SKM-1 treated with dmso at 0.1 percent for 144 hours (cell line): ENCODE data around the gene CNTD1.
"Not testable (repeated sequence)": the region's sequence is repeated elsewhere in the genome, so short reads cannot be mapped to it uniquely, and the experiment has no call there.

Experiments used
- DNase-seq: peaks from one replicate; lab custom pipeline; 2025; ENCODE audit not compliant: unreplicated experiment; lab: John Stamatoyannopoulos, UW

The CNTD1 gene

GRCh38 chr17:42798383-42799380 is at the start of gene CNTD1, which contains the start of gene COA3:
CNTD1 (plus strand) TSS chr17:42798861; CDS start chr17:42799068, 207 bp downstream.
COA3 (minus strand) TSS chr17:42798704; CDS start chr17:42798681, 23 bp downstream.
- peak; percentile 87 for DNase-seq

GRCh38 chr17:42748908-42749798 is 49.5 kb upstream of the CNTD1 start:
- no peak for DNase-seq

- DNase-seq = peak; percentile 28
These were observed 47.8 kb upstream of the CNTD1 start for GRCh38 chr17:42750739-42751344.

- DNase-seq = no peak
These were observed 47.0 kb upstream of the CNTD1 start for GRCh38 chr17:42751628-42752027.

- no peak for DNase-seq
These were observed 43.9 kb upstream of the CNTD1 start for GRCh38 chr17:42754782-42755181.

- no peak for DNase-seq
These were observed 38.5 kb upstream of the CNTD1 start for GRCh38 chr17:42759982-42760651.

GRCh38 chr17:42760652-42761581 is 37.7 kb upstream of the CNTD1 start, which contains the start of gene RAMP2:
RAMP2 (plus strand) TSS chr17:42761227; CDS start chr17:42761262, 35 bp downstream.
- no peak for DNase-seq

- no peak for DNase-seq
These were observed 37.0 kb upstream of the CNTD1 start for GRCh38 chr17:42761638-42762037.

- no peak for DNase-seq
These were observed 32.5 kb upstream of the CNTD1 start for GRCh38 chr17:42766124-42766523.

- DNase-seq = no peak
These were observed 31.1 kb upstream of the CNTD1 start for GRCh38 chr17:42767512-42767911.

- DNase-seq = not testable (repeated sequence)
These were observed 30.7 kb upstream of the CNTD1 start for GRCh38 chr17:42768006-42768405.

GRCh38 chr17:42769964-42770363 is 28.7 kb upstream of the CNTD1 start:
- not testable (repeated sequence) for DNase-seq

- no peak for DNase-seq
These were observed 25.7 kb upstream of the CNTD1 start for GRCh38 chr17:42772945-42773289.

GRCh38 chr17:42773290-42774035 is 25.2 kb upstream of the CNTD1 start, which contains the start of gene VPS25:
VPS25 (plus strand) TSS chr17:42773449; CDS start chr17:42773476, 27 bp downstream.
- peak; percentile 66 for DNase-seq

GRCh38 chr17:42774066-42774745 is 24.5 kb upstream of the CNTD1 start:
- no peak for DNase-seq

- DNase-seq = peak; percentile 88
These were observed 23.0 kb upstream of the CNTD1 start for GRCh38 chr17:42775534-42776098.

GRCh38 chr17:42778570-42778969 is 20.1 kb upstream of the CNTD1 start:
- no peak for DNase-seq
